T-helper 17 cell (primary cell): Measurements from ENCODE around the gene SBF2. TPM values are rescaled to one million over a fixed set of nuclear protein-coding genes. Genes with fewer than 3 reads are reported as not detected.
A peak's percentile ranks its signal among the peaks of the same experiment; 100 is the strongest.

Experiments used
- ATAC-seq: fragments of 150-1000 bp; cut with Tn5 transposase; 2 replicates; pipeline ENCODE4 v1.10.0; 2021; ENCODE audit warnings: mild to moderate bottlenecking, moderate library complexity
- DNase-seq, 3 donors: peaks; one replicate each; pipeline versions ENCODE4 v3.0.0 to v3.0.0-alpha.2; 2020 to 2021
- H3K9me3 ChIP-seq: one replicate; pipeline ENCODE4 v1.7.0; 2013; ENCODE audit warnings: low read length, mild to moderate bottlenecking; ENCODE audit not compliant: control insufficient read depth, poor library complexity, severe bottlenecking
- H3K27ac Mint-ChIP-seq: one replicate; pipeline ENCODE4 v1.8.0; 2022; ENCODE audit warnings: mild to moderate bottlenecking, moderate library complexity, mixed read lengths
- H3K27me3 Mint-ChIP-seq: one replicate; pipeline ENCODE4 v1.8.0; 2022; ENCODE audit warnings: mixed read lengths
- H3K36me3 Mint-ChIP-seq: one replicate; pipeline ENCODE4 v1.8.0; 2022; ENCODE audit warnings: low read depth, mixed read lengths
- H3K4me1 Mint-ChIP-seq: one replicate; pipeline ENCODE4 v1.8.0; 2022; ENCODE audit warnings: mild to moderate bottlenecking, mixed read lengths
- H3K4me3 Mint-ChIP-seq: one replicate; pipeline ENCODE4 v1.8.0; 2022; ENCODE audit warnings: mild to moderate bottlenecking, moderate library complexity, mixed read lengths
- total RNA-seq, 4 donors: library from RNA in 2 of 4; stranded (reverse) in 2 of 4; gene quantifications; one replicate each; pipeline ENCODE4 v1.2.3 and lab custom pipeline; 2022 to 2026

Gene SBF2
- total RNA-seq, 2 donors from 2014 or later: 15.5 to 23.1 TPM

- H3K27ac Mint-ChIP-seq: no peak overlapping the region
- no peak for ATAC-seq
- H3K9me3 ChIP-seq: no peaks in the 10 kb centered on the region
- DNase-seq: no peak
- peaks cover 3% of the 10 kb centered on the region for H3K36me3 Mint-ChIP-seq
- H3K4me1 Mint-ChIP-seq: peaks cover 7% of the 10 kb centered on the region
- H3K4me3 Mint-ChIP-seq: no peak overlapping the region
- no peaks in the 10 kb centered on the region for H3K27me3 Mint-ChIP-seq
Measured at GRCh38 chr11:9851366-9851765, 442.7 kb downstream of the SBF2 start.

GRCh38 chr11:9850224-9850895 lies 443.7 kb downstream of the SBF2 start:
- Mint-ChIP-seq H3K4me1 (peaks cover 7% of the 10 kb centered on the region), H3K4me3 (no peak overlapping the region), H3K27ac (no peak overlapping the region), H3K27me3 (no peaks in the 10 kb centered on the region), H3K36me3 (peaks cover 3% of the 10 kb centered on the region)
- no peaks in the 10 kb centered on the region for H3K9me3 ChIP-seq
- DNase-seq (no peak), ATAC-seq (no peak)

GRCh38 chr11:9849389-9849788 lies 444.6 kb downstream of the SBF2 start:
- no peak for DNase-seq
- Mint-ChIP-seq H3K4me1 (peaks cover 7% of the 10 kb centered on the region), H3K36me3 (peaks cover 3% of the 10 kb centered on the region), H3K4me3 (no peak overlapping the region), H3K27ac (no peak overlapping the region), H3K27me3 (no peaks in the 10 kb centered on the region)
- H3K9me3 ChIP-seq: no peaks in the 10 kb centered on the region
- no peak for ATAC-seq

GRCh38 chr11:9847636-9848035 lies 446.4 kb downstream of the SBF2 start:
- Mint-ChIP-seq H3K27ac (peak overlapping the region; percentile 5), H3K4me3 (no peak overlapping the region), H3K36me3 (peaks cover 3% of the 10 kb centered on the region), H3K4me1 (peaks cover 11% of the 10 kb centered on the region), H3K27me3 (no peaks in the 10 kb centered on the region)
- no peaks in the 10 kb centered on the region for H3K9me3 ChIP-seq
- ATAC-seq: no peak
- DNase-seq: no peak

GRCh38 chr11:9842923-9843322 lies 451.1 kb downstream of the SBF2 start:
- no peaks in the 10 kb centered on the region for H3K9me3 ChIP-seq
- DNase-seq (no peak), ATAC-seq (no peak)
- Mint-ChIP-seq H3K4me1 (peaks cover 23% of the 10 kb centered on the region), H3K27ac (peak overlapping the region; percentile 51), H3K4me3 (peak overlapping the region; percentile 2), H3K36me3 (peaks cover 2% of the 10 kb centered on the region), H3K27me3 (no peaks in the 10 kb centered on the region)

GRCh38 chr11:9840460-9841004 lies 453.5 kb downstream of the SBF2 start:
- ATAC-seq (peak; percentile 39), DNase-seq (no peak)
- no peak overlapping the region for H3K4me3 Mint-ChIP-seq
- H3K27me3 Mint-ChIP-seq: no peaks in the 10 kb centered on the region
- peaks cover 17% of the 10 kb centered on the region for H3K4me1 Mint-ChIP-seq
- H3K36me3 Mint-ChIP-seq: peaks cover 3% of the 10 kb centered on the region
- H3K27ac Mint-ChIP-seq: peak overlapping the region; percentile 51
- no peaks in the 10 kb centered on the region for H3K9me3 ChIP-seq

- DNase-seq (no peak), ATAC-seq (no peak)
- H3K4me3 Mint-ChIP-seq: no peak overlapping the region
Measured at GRCh38 chr11:9839550-9839949, 454.5 kb downstream of the SBF2 start.

GRCh38 chr11:9838961-9839360 lies 455.1 kb downstream of the SBF2 start:
- H3K27me3 Mint-ChIP-seq: no peaks in the 10 kb centered on the region
- peak overlapping the region; percentile 39 for H3K27ac Mint-ChIP-seq
- DNase-seq (no peak), ATAC-seq (no peak)
- peaks cover 17% of the 10 kb centered on the region for H3K4me1 Mint-ChIP-seq
- peaks cover 4% of the 10 kb centered on the region for H3K36me3 Mint-ChIP-seq
- no peak overlapping the region for H3K4me3 Mint-ChIP-seq
- no peaks in the 10 kb centered on the region for H3K9me3 ChIP-seq

More at GRCh38 chr11:9839550-9839949, 454.5 kb downstream of the SBF2 start:
- no peaks in the 10 kb centered on the region for H3K27me3 Mint-ChIP-seq
- H3K4me1 Mint-ChIP-seq: peaks cover 17% of the 10 kb centered on the region
- H3K36me3 Mint-ChIP-seq: peaks cover 4% of the 10 kb centered on the region
- no peaks in the 10 kb centered on the region for H3K9me3 ChIP-seq
- peak overlapping the region; percentile 39 for H3K27ac Mint-ChIP-seq

- H3K36me3 Mint-ChIP-seq: peaks cover 4% of the 10 kb centered on the region
- H3K9me3 ChIP-seq: no peaks in the 10 kb centered on the region
- no peak for ATAC-seq
- H3K4me1 Mint-ChIP-seq: peaks cover 17% of the 10 kb centered on the region
- H3K27me3 Mint-ChIP-seq: no peaks in the 10 kb centered on the region
- H3K4me3 Mint-ChIP-seq: no peak overlapping the region
- H3K27ac Mint-ChIP-seq: no peak overlapping the region
- DNase-seq: no peak
Measured at GRCh38 chr11:9838229-9838628, 455.8 kb downstream of the SBF2 start.

- Mint-ChIP-seq H3K36me3 (peaks cover 7% of the 10 kb centered on the region), H3K27me3 (no peaks in the 10 kb centered on the region), H3K27ac (no peak overlapping the region), H3K4me3 (no peak overlapping the region), H3K4me1 (peaks cover 3% of the 10 kb centered on the region)
- H3K9me3 ChIP-seq: no peaks in the 10 kb centered on the region
- DNase-seq (no peak), ATAC-seq (no peak)
Measured at GRCh38 chr11:9834291-9834690, 459.7 kb downstream of the SBF2 start.

GRCh38 chr11:9831122-9831521 lies 462.9 kb downstream of the SBF2 start:
- no peak overlapping the region for H3K27ac Mint-ChIP-seq
- H3K9me3 ChIP-seq: no peaks in the 10 kb centered on the region
- peaks cover 5% of the 10 kb centered on the region for H3K36me3 Mint-ChIP-seq
- H3K4me3 Mint-ChIP-seq: no peak overlapping the region
- H3K27me3 Mint-ChIP-seq: no peaks in the 10 kb centered on the region
- H3K4me1 Mint-ChIP-seq: no peaks in the 10 kb centered on the region
- ATAC-seq: no peak
- DNase-seq: no peak

GRCh38 chr11:9827708-9828107 lies 466.3 kb downstream of the SBF2 start:
- no peaks in the 10 kb centered on the region for H3K9me3 ChIP-seq
- no peaks in the 10 kb centered on the region for H3K4me1 Mint-ChIP-seq
- H3K36me3 Mint-ChIP-seq: peaks cover 7% of the 10 kb centered on the region
- no peaks in the 10 kb centered on the region for H3K27me3 Mint-ChIP-seq
- ATAC-seq: no peak
- no peak overlapping the region for H3K27ac Mint-ChIP-seq
- H3K4me3 Mint-ChIP-seq: no peak overlapping the region
- no peak for DNase-seq

GRCh38 chr11:9826390-9826789 lies 467.6 kb downstream of the SBF2 start:
- DNase-seq: no peak
- no peak overlapping the region for H3K4me3 Mint-ChIP-seq
- no peaks in the 10 kb centered on the region for H3K9me3 ChIP-seq
- ATAC-seq: no peak
- H3K4me1 Mint-ChIP-seq: no peaks in the 10 kb centered on the region
- peaks cover 4% of the 10 kb centered on the region for H3K36me3 Mint-ChIP-seq
- no peak overlapping the region for H3K27ac Mint-ChIP-seq
- H3K27me3 Mint-ChIP-seq: no peaks in the 10 kb centered on the region

- peaks cover 4% of the 10 kb centered on the region for H3K36me3 Mint-ChIP-seq
- no peaks in the 10 kb centered on the region for H3K27me3 Mint-ChIP-seq
- no peaks in the 10 kb centered on the region for H3K9me3 ChIP-seq
- ATAC-seq (no peak), DNase-seq (no peak)
- no peak overlapping the region for H3K27ac Mint-ChIP-seq
- H3K4me3 Mint-ChIP-seq: no peak overlapping the region
- H3K4me1 Mint-ChIP-seq: no peaks in the 10 kb centered on the region
Measured at GRCh38 chr11:9825895-9826294, 468.1 kb downstream of the SBF2 start.
